Measurements from ENCODE around the gene KCNIP2. TPM values are rescaled to one million over a fixed set of nuclear protein-coding genes. Genes with fewer than 3 reads are reported as not detected.

Gene KCNIP2
- total RNA-seq, 1 experiment from 2014 or later, result 8.5 TPM

- Histone ChIP-seq H4K20me1 (ENCODE audit: insufficient read depth) (no peaks in the 10 kb centered on the region), H3K27ac (ENCODE audit: low read depth, low read length) (no peak overlapping the region), H3K4me1 (ENCODE audit: control insufficient read depth in 1 of 2, insufficient read depth in 2 of 2, low read length in 2 of 2) (peaks cover 23 to 54% of the 10 kb centered on the region in 2 experiments), H3K36me3 (ENCODE audit: control insufficient read depth in 1 of 2, insufficient read depth in 2 of 2, low read length in 2 of 2) (no peaks in the 10 kb centered on the region), H3K9me2 (ENCODE audit: insufficient read depth) (no peaks in the 10 kb centered on the region), H2AFZ (ENCODE audit: low read depth, low read length, poor library complexity, severe bottlenecking) (no peak overlapping the region), H3K4me2 (ENCODE audit: low read length) (0 out of 2 replicates have a peak overlapping the region, but pooled peaks have one; percentile 2), H3K9me3 (ENCODE audit: control insufficient read depth in 1 of 2, insufficient read depth in 1 of 2, low read depth in 1 of 2, low read length in 2 of 2) (no peaks in the 10 kb centered on the region), H3K9ac (ENCODE audit: low read length) (no peak overlapping the region), H3K79me2 (ENCODE audit: insufficient read depth, low read length) (no peaks in the 10 kb centered on the region), H3K4me3 (replicated peaks in 1 of 2; ENCODE audit: low read depth in 1 of 2, low read length in 2 of 2) (no peak overlapping the region), H3K27me3 (ENCODE audit: insufficient read depth, low read length) (no peaks in the 10 kb centered on the region)
- intact Hi-C loops (cut with micrococcal nuclease), result no loop called here
- ChIA-PET RAD21 (ENCODE audit: low non-redundant PET in 1 of 2, low total read pairs in 2 of 2, uncharacterized antibody in 2 of 2, unreplicated experiment in 2 of 2) (no interaction called here), CTCF (interaction anchor here (1.6 to 4.0 kb wide), 3 partner anchors 16 to 176 kb away, joined by 4 to 38 read pairs (median 19); partner anchors contain the start of gene OGA), POLR2A (no interaction called here)
- DNase-seq (ENCODE audit: low read depth, low spot score) (no peak), ATAC-seq (no peak)
- TF ChIP-seq CBX3 (IDR thresholded peaks at IDR 0.05; ENCODE audit: low read depth) (no peak), SP1 (IDR thresholded peaks at IDR 0.05; ENCODE audit: low read depth) (no peak), CTCF (IDR thresholded peaks at IDR 0.05 in 2 of 3, conservative IDR thresholded peaks at IDR 0.05 in 1 of 3; ENCODE audit: borderline replicate concordance in 1 of 3, insufficient read depth in 1 of 3, low read depth in 2 of 3, low read length in 2 of 3) (no peak), POLR2A (IDR thresholded peaks at IDR 0.05; ENCODE audit: borderline replicate concordance, extremely low read depth, insufficient read depth, insufficient read length) (no peak), MAX (IDR thresholded peaks at IDR 0.05) (no peak), YY1 (IDR thresholded peaks at IDR 0.05; ENCODE audit: extremely low read depth, insufficient replicate concordance, low read depth, low read length) (no peak), ZNF274 (IDR thresholded peaks at IDR 0.05; ENCODE audit: low read depth, low read length) (no peak), CEBPB (IDR thresholded peaks at IDR 0.05; ENCODE audit: low read depth) (no peak), RAD21 (IDR thresholded peaks at IDR 0.05; ENCODE audit: low read depth) (no peak), EZH2phosphoT487 (IDR thresholded peaks at IDR 0.05; ENCODE audit: borderline replicate concordance) (no peak), JUND (IDR thresholded peaks at IDR 0.05) (no peak), ZBTB33 (IDR thresholded peaks at IDR 0.05; ENCODE audit: extremely low read depth, insufficient replicate concordance, low read length) (no peak), EGR1 (IDR thresholded peaks at IDR 0.05; ENCODE audit: low read depth) (no peak), SIN3A (IDR thresholded peaks at IDR 0.05; ENCODE audit: low read depth) (no peak), POLR2AphosphoS5 (IDR thresholded peaks at IDR 0.05; ENCODE audit: low read depth, low read length) (no peak), ATF3 (IDR thresholded peaks at IDR 0.05) (no peak)
- no TSS peak for BruUV-seq (replicated peaks)
These were observed 9.3 kb downstream of the KCNIP2 start for GRCh38 chr10:101834341-101834740.

Data from HCT116 (cell line).